IPS DF 19.7 (cell line): ENCODE measurements around the gene TCAF2.
"Not testable (repeated sequence)": the region's sequence is repeated elsewhere in the genome, so short reads cannot be mapped to it uniquely, and the experiment has no call there.

ENCODE experiments used
- DNase-seq: peaks from one replicate; pipeline ENCODE4 v3.0.0-alpha.2; 2013; ENCODE audit warnings: low read depth, low spot score

TCAF2 gene

GRCh38 chr7:143620646-143621045 is at the start of gene TCAF2:
TSS of gene TCAF2 (plus strand) at chr7:143620974.
- not testable (repeated sequence) for DNase-seq

- DNase-seq, result not testable (repeated sequence)
Measured at GRCh38 chr7:143571501-143571900, 49.3 kb upstream of the TCAF2 start, which contains the start of gene CTAGE15. TSS of gene CTAGE15 (plus strand) at chr7:143571801. CDS start at chr7:143571818, 17 bp downstream.

GRCh38 chr7:143588183-143588582 is 32.6 kb upstream of the TCAF2 start:
- not testable (repeated sequence) for DNase-seq

- DNase-seq, result not testable (repeated sequence)
Measured at GRCh38 chr7:143589897-143590296, 30.9 kb upstream of the TCAF2 start.

GRCh38 chr7:143598086-143598485 is 22.7 kb upstream of the TCAF2 start:
- not testable (repeated sequence) for DNase-seq

GRCh38 chr7:143603549-143603948 is 17.2 kb upstream of the TCAF2 start:
- DNase-seq, result not testable (repeated sequence)

GRCh38 chr7:143606088-143606487 is 14.7 kb upstream of the TCAF2 start:
- DNase-seq, result not testable (repeated sequence)

- DNase-seq, result not testable (repeated sequence)
Measured at GRCh38 chr7:143615545-143615944, 5.2 kb upstream of the TCAF2 start.

- not testable (repeated sequence) for DNase-seq
Measured at GRCh38 chr7:143617204-143617603, 3.6 kb upstream of the TCAF2 start.

- not testable (repeated sequence) for DNase-seq
Measured at GRCh38 chr7:143620058-143620457, 716 bp upstream of the TCAF2 start.

- DNase-seq, result not testable (repeated sequence)
Measured at GRCh38 chr7:143621175-143621574, 401 bp downstream of the TCAF2 start.

- not testable (repeated sequence) for DNase-seq
Measured at GRCh38 chr7:143622130-143622529, 1.4 kb downstream of the TCAF2 start.

- DNase-seq, result not testable (repeated sequence)
Measured at GRCh38 chr7:143630653-143631052, 9.9 kb downstream of the TCAF2 start.

GRCh38 chr7:143632506-143632905 is 11.7 kb downstream of the TCAF2 start:
- DNase-seq, result not testable (repeated sequence)

GRCh38 chr7:143633013-143633618 is 12.3 kb downstream of the TCAF2 start:
- not testable (repeated sequence) for DNase-seq

GRCh38 chr7:143635364-143636240 is 14.8 kb downstream of the TCAF2 start:
- DNase-seq, result not testable (repeated sequence)

- not testable (repeated sequence) for DNase-seq
Measured at GRCh38 chr7:143639372-143639771, 18.6 kb downstream of the TCAF2 start.

- not testable (repeated sequence) for DNase-seq
Measured at GRCh38 chr7:143640528-143641189, 19.9 kb downstream of the TCAF2 start.

GRCh38 chr7:143646598-143646997 is 25.8 kb downstream of the TCAF2 start:
- not testable (repeated sequence) for DNase-seq

- not testable (repeated sequence) for DNase-seq
Measured at GRCh38 chr7:143649902-143650301, 29.1 kb downstream of the TCAF2 start.

- not testable (repeated sequence) for DNase-seq
Measured at GRCh38 chr7:143650447-143650846, 29.7 kb downstream of the TCAF2 start.
